ENCODE data around the gene TTC16. TPM values are rescaled to one million over a fixed set of nuclear protein-coding genes. Genes with fewer than 3 reads are reported as not detected.

The TTC16 gene
- total RNA-seq, 2 experiments from 2014 or later: 1.6 to 2.1 TPM

DNA sequence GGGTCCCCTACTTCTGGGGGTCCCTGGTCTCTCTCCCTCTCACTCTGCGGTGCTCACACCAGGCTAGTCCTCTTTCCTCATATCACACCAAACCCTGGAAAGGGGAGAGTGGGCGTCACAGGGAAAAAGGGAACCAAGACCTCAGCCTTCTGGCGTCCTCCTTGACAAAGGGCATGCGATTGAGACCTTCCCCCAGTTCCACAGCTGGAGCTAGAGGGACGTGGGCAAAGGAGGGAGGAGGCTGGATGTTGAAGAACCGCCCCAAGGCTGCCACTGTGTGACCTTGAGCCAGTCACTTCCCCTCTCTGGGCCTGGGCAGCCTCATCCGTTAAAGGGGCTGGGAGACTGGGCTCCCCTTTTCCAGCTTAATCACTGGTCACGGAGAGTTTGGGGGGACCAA is 37.7 kb downstream of the TTC16 start:
- Histone ChIP-seq H3K4me1 (ENCODE audit: insufficient read depth, low read length) (peaks cover 8% of the 10 kb centered on the region), H3K27ac (ENCODE audit: low read depth in 1 of 2, low read length in 2 of 2) (no peak overlapping the region), H3K27me3 (ENCODE audit: control insufficient read depth in 1 of 2, insufficient read depth in 2 of 2, low read length in 2 of 2) (no peaks in the 10 kb centered on the region), H3K36me3 (ENCODE audit: insufficient read depth, low read length) (peaks cover 73% of the 10 kb centered on the region), H3K9me3 (ENCODE audit: control insufficient read depth in 1 of 2, insufficient read depth in 1 of 2, low read length in 2 of 2) (no peaks in the 10 kb centered on the region), H3K4me3 (ENCODE audit: low read length) (no peak overlapping the region)
- Mint-ChIP-seq H3K27ac (no peak overlapping the region), H3K9me3 (no peaks in the 10 kb centered on the region), H3K27me3 (no peaks in the 10 kb centered on the region), H3K4me1 (ENCODE audit: low read depth) (peaks cover 10% of the 10 kb centered on the region), H3K36me3 (ENCODE audit: low read depth) (peaks cover 47% of the 10 kb centered on the region), H3K4me3 (no peak overlapping the region)
- intact Hi-C loops (cut with DNase I, micrococcal nuclease): no loop called here
- DNase-seq: no peak
- ChIA-PET POLR2A (no interaction called here), CTCF (no interaction called here)
- no peak for TF ChIP-seq CTCF (IDR thresholded peaks at IDR 0.05)
- ATAC-seq (ENCODE audit: poor library complexity): no peak

DNA sequence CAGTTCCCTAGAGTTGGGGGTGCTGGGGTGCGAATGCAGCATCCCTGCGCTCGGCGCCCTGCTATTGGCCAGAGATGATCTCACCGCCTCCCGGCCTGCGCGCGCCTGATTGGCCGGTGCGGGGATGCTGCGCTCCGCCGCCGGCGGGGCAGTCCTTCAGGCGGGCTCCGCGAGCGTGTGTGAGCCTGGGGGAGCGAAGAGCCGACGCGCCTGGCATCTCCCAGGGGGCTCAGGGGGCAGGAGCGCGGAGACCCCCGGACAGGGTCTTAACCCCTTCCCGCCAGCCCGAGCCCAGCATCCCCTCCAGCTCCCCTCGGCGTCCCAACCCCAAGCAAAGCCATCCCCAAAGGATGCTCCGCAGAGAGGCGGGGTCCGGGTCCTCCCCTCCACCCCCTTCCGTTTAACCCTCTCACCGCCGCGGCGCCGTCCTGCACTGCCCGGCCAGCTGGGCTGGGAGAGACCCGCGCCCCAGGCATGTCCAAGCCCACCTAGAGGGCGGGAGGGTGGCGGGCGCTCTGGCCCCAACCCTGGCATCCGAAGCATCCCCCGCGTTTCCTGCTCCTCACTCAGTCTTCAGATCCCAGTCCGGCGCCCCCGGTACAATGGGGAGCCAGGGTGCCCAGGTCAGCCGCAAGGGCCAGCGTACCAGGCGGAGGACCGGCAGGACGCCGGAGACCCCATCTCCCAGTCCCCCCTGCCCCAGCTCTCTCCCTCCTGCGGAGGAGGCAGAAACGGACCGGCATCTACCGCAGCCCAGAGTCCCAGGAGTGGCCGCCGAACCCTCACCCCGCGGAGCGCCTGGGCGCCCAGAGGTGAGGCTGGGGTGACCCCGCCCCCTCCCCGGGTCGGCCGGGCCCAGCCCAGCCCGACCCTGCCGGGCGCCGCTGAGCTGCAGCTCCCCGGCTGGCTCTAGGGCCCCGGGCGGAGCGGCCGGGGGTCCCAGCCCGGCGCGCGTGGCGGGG is 38.5 kb downstream of the TTC16 start:
- ATAC-seq (ENCODE audit: poor library complexity) (no peak), DNase-seq (no peak)
- no peaks in the 10 kb centered on the region for H3K27me3 Mint-ChIP-seq
- H3K36me3 ChIP-seq (ENCODE audit: insufficient read depth, low read length): peaks cover 71% of the 10 kb centered on the region
- no peak overlapping the region for H3K27ac Mint-ChIP-seq
- H3K27ac ChIP-seq (ENCODE audit: low read depth in 1 of 2, low read length in 2 of 2): no peak overlapping the region
- H3K9me3 Mint-ChIP-seq: no peaks in the 10 kb centered on the region
- intact Hi-C loops (cut with DNase I, micrococcal nuclease): no loop called here
- peaks cover 13% of the 10 kb centered on the region for H3K4me1 Mint-ChIP-seq (ENCODE audit: low read depth)
- peaks cover 9% of the 10 kb centered on the region for H3K4me1 ChIP-seq (ENCODE audit: insufficient read depth, low read length)
- no peaks in the 10 kb centered on the region for H3K9me3 ChIP-seq (ENCODE audit: control insufficient read depth in 1 of 2, insufficient read depth in 1 of 2, low read length in 2 of 2)
- CTCF ChIA-PET: no interaction called here
- H3K4me3 Mint-ChIP-seq: no peak overlapping the region
- no peaks in the 10 kb centered on the region for H3K27me3 ChIP-seq (ENCODE audit: control insufficient read depth in 1 of 2, insufficient read depth in 2 of 2, low read length in 2 of 2)
- no peak overlapping the region for H3K4me3 ChIP-seq (ENCODE audit: low read length)
- POLR2A ChIA-PET: no interaction called here
- peaks cover 48% of the 10 kb centered on the region for H3K36me3 Mint-ChIP-seq (ENCODE audit: low read depth)
- TF ChIP-seq CTCF (IDR thresholded peaks at IDR 0.05): no peak

DNA sequence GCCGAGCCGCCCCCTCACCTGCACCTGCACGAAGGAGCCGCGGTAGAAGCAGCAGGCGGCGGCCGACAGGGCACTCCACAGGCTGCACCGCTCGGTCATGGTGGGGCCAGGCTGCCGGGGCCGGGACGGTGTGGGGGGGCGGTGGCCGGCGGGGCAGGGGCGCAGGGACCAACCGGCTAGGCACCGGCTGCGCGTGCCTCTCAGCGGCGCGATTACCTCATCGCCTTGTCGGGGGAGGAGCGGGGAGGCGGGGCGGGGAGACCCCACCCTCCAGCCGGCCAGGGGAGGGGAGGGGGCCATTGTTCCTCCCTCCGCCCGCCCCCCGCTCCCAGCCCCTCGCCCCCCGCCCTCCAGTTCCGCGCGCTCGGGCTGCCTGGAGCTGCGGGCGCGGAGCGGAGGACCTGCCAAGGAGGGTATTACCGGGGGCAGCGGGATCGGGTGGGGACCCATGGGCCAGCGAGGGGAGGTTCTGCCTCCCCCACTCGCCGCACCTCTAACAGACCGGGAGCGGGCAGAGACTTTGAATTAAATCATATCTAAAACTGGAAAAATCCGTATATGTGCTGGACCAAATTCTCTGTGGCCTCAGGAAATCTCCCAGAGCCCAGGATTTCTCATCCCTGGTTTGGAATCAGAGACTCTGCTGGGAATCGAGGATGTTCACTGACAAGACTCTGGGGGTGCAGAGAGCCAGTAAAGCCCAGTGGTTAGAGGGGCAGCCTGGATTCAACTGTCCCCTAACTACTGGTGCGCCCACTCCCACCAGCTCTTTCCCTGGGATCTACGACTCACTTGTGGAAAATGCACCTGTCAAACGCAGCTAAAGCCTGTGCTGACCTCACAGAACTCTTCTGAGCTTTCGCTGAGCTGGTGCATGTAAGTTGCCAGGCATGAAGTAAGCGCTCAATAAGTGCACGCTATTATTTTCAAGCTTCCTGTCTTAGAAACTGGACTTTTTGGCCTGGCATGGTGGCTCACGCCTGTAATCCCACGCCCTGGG is 39.5 kb downstream of the TTC16 start:
- no peak overlapping the region for H3K4me3 Mint-ChIP-seq
- Histone ChIP-seq H3K27ac (ENCODE audit: low read depth in 1 of 2, low read length in 2 of 2) (no peak overlapping the region), H3K36me3 (ENCODE audit: insufficient read depth, low read length) (peaks cover 70% of the 10 kb centered on the region), H3K27me3 (ENCODE audit: control insufficient read depth in 1 of 2, insufficient read depth in 2 of 2, low read length in 2 of 2) (no peaks in the 10 kb centered on the region), H3K9me3 (ENCODE audit: control insufficient read depth in 1 of 2, insufficient read depth in 1 of 2, low read length in 2 of 2) (no peaks in the 10 kb centered on the region), H3K4me1 (ENCODE audit: insufficient read depth, low read length) (peaks cover 9% of the 10 kb centered on the region), H3K4me3 (ENCODE audit: low read length) (no peak overlapping the region)
- no peaks in the 10 kb centered on the region for H3K9me3 Mint-ChIP-seq
- intact Hi-C loops (cut with DNase I, micrococcal nuclease): no loop called here
- H3K36me3 Mint-ChIP-seq (ENCODE audit: low read depth): peaks cover 46% of the 10 kb centered on the region
- ATAC-seq (ENCODE audit: poor library complexity) (no peak), DNase-seq (no peak)
- POLR2A ChIA-PET: no interaction called here
- peaks cover 12% of the 10 kb centered on the region for H3K4me1 Mint-ChIP-seq (ENCODE audit: low read depth)
- H3K27me3 Mint-ChIP-seq: no peaks in the 10 kb centered on the region
- no peak for TF ChIP-seq CTCF (IDR thresholded peaks at IDR 0.05)
- no peak overlapping the region for H3K27ac Mint-ChIP-seq
- CTCF ChIA-PET: no interaction called here
